B cell (primary cell): Measurements from ENCODE around the gene DLX3. TPM values are rescaled to one million over a fixed set of nuclear protein-coding genes. Genes with fewer than 3 reads are reported as not detected.

ENCODE experiments used
- ATAC-seq: fragments of 200-7000 bp; cut with Tn5 transposase; one replicate; pipeline ENCODE4 v1.10.0; 2021; ENCODE audit warnings: low read depth, mild to moderate bottlenecking, moderate number of reproducible peaks, moderate library complexity
- CTCF ChIA-PET: fragments of 350-600 bp; sonication (Branson Sonifier 250); formaldehyde crosslinking; loops from one replicate; lab custom pipeline; 2021; ENCODE audit warnings: antibody characterized with exemption, inconsistent platforms; lab: Charles Lee
- POLR2A ChIA-PET: fragments of 350-600 bp; sonication (Branson Sonifier 250); formaldehyde crosslinking; loops from one replicate; lab custom pipeline; 2021; ENCODE audit warnings: antibody characterized with exemption; lab: Charles Lee
- DNase-seq: peaks from one replicate; pipeline ENCODE4 v3.0.0; 2013
- H2AFZ ChIP-seq: 2 replicates; pipeline ENCODE4 v1.6.1; 2012; ENCODE audit warnings: mild to moderate bottlenecking, low read depth, low read length; ENCODE audit not compliant: insufficient read depth, poor library complexity, severe bottlenecking
- H3K27ac ChIP-seq, 2 donors: 1 replicate in 1 of 2; 2 replicates in 1 of 2; pipeline ENCODE4 v1.5.1; 2012 to 2013; ENCODE audit warnings: low read length in 2 of 2, mild to moderate bottlenecking in 2 of 2, moderate library complexity in 1 of 2
- H3K27me3 ChIP-seq, 4 experiments: fragments of 200-600 bp in 1 of 4; sonication (generic) in 1 of 4; replicated peaks in 1 of 4; 1 replicate in 2 of 4; 2 replicates in 2 of 4; pipeline versions ENCODE4 v1.6.1 to v1.7.0; 2013 to 2016; ENCODE audit warnings: low read length in 3 of 4, mild to moderate bottlenecking in 2 of 4, mixed read lengths in 1 of 4, moderate library complexity in 1 of 4; ENCODE audit not compliant: insufficient read depth in 4 of 4, control insufficient read depth in 3 of 4; ENCODE audit errors: control extremely low read depth in 1 of 4
- H3K36me3 ChIP-seq, 2 experiments: replicated peaks in 1 of 2; 1 replicate in 1 of 2; 2 replicates in 1 of 2; pipeline versions ENCODE4 v1.6.1 to v1.7.1; 2013; ENCODE audit warnings: low read length in 1 of 2; ENCODE audit not compliant: insufficient read depth in 2 of 2, control insufficient read depth in 1 of 2; ENCODE audit errors: control extremely low read depth in 1 of 2, extremely low read depth in 1 of 2
- H3K4me1 ChIP-seq, 2 donors: fragments of 200-600 bp in 1 of 2; sonication (generic) in 1 of 2; 1 replicate in 1 of 2; 2 replicates in 1 of 2; pipeline versions ENCODE4 v1.5.1 to v1.6.1; 2013 to 2017; ENCODE audit warnings: low read length in 2 of 2; ENCODE audit not compliant: control insufficient read depth in 2 of 2, insufficient read depth in 2 of 2
- H3K4me2 ChIP-seq: replicated peaks from 2 replicates; pipeline ENCODE3; 2012; ENCODE audit warnings: mild to moderate bottlenecking, low read depth, low read length; ENCODE audit not compliant: poor library complexity, severe bottlenecking
- H3K4me3 ChIP-seq, 5 experiments: fragments of 200-600 bp in 1 of 5; sonication (generic) in 1 of 5; 1 replicate in 3 of 5; 2 replicates in 2 of 5; pipeline versions ENCODE4 v1.5.1 to v1.7.0; 2011 to 2016; ENCODE audit warnings: low read length in 4 of 5, mild to moderate bottlenecking in 4 of 5, low read depth in 2 of 5, control low read depth in 1 of 5, moderate library complexity in 1 of 5; ENCODE audit not compliant: insufficient read depth in 1 of 5; ENCODE audit errors: control extremely low read depth in 1 of 5, extremely low read depth in 1 of 5
- H3K79me2 ChIP-seq: fragments of 200-600 bp; sonication (generic); one replicate; pipeline ENCODE4 v1.6.0; 2016; ENCODE audit warnings: low read length; ENCODE audit not compliant: control insufficient read depth, insufficient read depth
- H3K9ac ChIP-seq: fragments of 200-600 bp; sonication (generic); 2 replicates; pipeline ENCODE4 v1.6.1; 2017; ENCODE audit warnings: mild to moderate bottlenecking, low read length, moderate library complexity
- H3K9me3 ChIP-seq, 3 donors: one replicate each; pipeline versions ENCODE4 v1.6.1 to v1.7.1; 2013; ENCODE audit warnings: low read length in 2 of 3; ENCODE audit not compliant: control insufficient read depth in 2 of 3, insufficient read depth in 1 of 3; ENCODE audit errors: control extremely low read depth in 1 of 3
- H4K20me1 ChIP-seq: 2 replicates; pipeline ENCODE4 v1.6.0; 2012; ENCODE audit warnings: mild to moderate bottlenecking, low read length; ENCODE audit not compliant: insufficient read depth, control insufficient read depth, poor library complexity, severe bottlenecking
- H3K27ac Mint-ChIP-seq: one replicate; pipeline ENCODE4 v1.8.0; 2021; ENCODE audit warnings: mixed read lengths
- H3K27me3 Mint-ChIP-seq: one replicate; pipeline ENCODE4 v1.8.0; 2021; ENCODE audit warnings: mixed read lengths
- H3K4me1 Mint-ChIP-seq: one replicate; pipeline ENCODE4 v1.8.0; 2021; ENCODE audit warnings: mixed read lengths
- H3K4me3 Mint-ChIP-seq: one replicate; pipeline ENCODE4 v1.8.0; 2021; ENCODE audit warnings: mixed read lengths
- H3K9me3 Mint-ChIP-seq: one replicate; pipeline ENCODE4 v1.8.0; 2022; ENCODE audit warnings: mixed read lengths; ENCODE audit not compliant: insufficient read depth
- CTCF ChIP-seq: fragments of 200-600 bp; IDR thresholded peaks from one replicate; pipeline ENCODE4 v1.8.0; 2022; ENCODE audit warnings: antibody characterized with exemption, mild to moderate bottlenecking
- EZH2 ChIP-seq: IDR thresholded peaks from 2 replicates; pipeline ENCODE4 v1.6.1; 2012; ENCODE audit warnings: borderline replicate concordance, low read depth, mild to moderate bottlenecking, moderate library complexity, low read length; ENCODE audit not compliant: insufficient read depth, poor library complexity, severe bottlenecking
- WGBS: methylation state at CpG from one replicate; pipeline ENCODE4 v1.1.5; 2013; ENCODE audit warnings: missing lambda C conversion rate; ENCODE audit not compliant: insufficient coverage; 5-methylcytosine and 5-hydroxymethylcytosine counted together
- intact Hi-C: fragments of 100-400 bp; cut with micrococcal nuclease; formaldehyde crosslinking; loops from one replicate; pipeline ENCODE4 v1.10.0; 2022
- polyA plus RNA-seq: library from polyadenylated mRNA; depleted of rRNA; stranded (reverse); fragments of >200 nt; gene quantifications from 2 replicates; pipeline ENCODE4 v1.2.3, GENCODE V29; 2012
- total RNA-seq, 2 donors: library from RNA; stranded (reverse); fragments of 120-200 nt in 1 of 2; gene quantifications; 1 replicate in 1 of 2; 2 replicates in 1 of 2; pipeline versions ENCODE4 v1.2.3 to v1.2.4, GENCODE V29; 2013 to 2022

Gene DLX3
- total and polyA plus RNA-seq, 2 donors (not counting 1 experiment from before 2014, with no cell fraction given) = not detected

GRCh38 chr17:50039058-50039457 is 44.0 kb upstream of the DLX3 start:
- no peaks in the 10 kb centered on the region for H3K36me3 ChIP-seq
- H3K79me2 ChIP-seq = no peaks in the 10 kb centered on the region
- H4K20me1 ChIP-seq = no peaks in the 10 kb centered on the region
- H3K27me3 Mint-ChIP-seq = peaks cover 22% of the 10 kb centered on the region
- TF ChIP-seq CTCF (no peak), EZH2 (no peak)
- H3K4me1 Mint-ChIP-seq = no peaks in the 10 kb centered on the region
- intact Hi-C loops = no loop called here
- peaks cover 0 to 8% (median 2%) of the 10 kb centered on the region in 4 experiments for H3K27me3 ChIP-seq
- no peaks in the 10 kb centered on the region for H3K4me1 ChIP-seq
- no peak overlapping the region for H3K4me2 ChIP-seq
- POLR2A ChIA-PET = no interaction called here
- no peak overlapping the region for H3K9ac ChIP-seq
- no peak overlapping the region for H3K4me3 Mint-ChIP-seq
- no peak overlapping the region for H3K27ac ChIP-seq
- WGBS = 90% methylated on average over 3 of the region's 4 CpGs
- ATAC-seq (no peak), DNase-seq (no peak)
- H3K9me3 Mint-ChIP-seq = no peaks in the 10 kb centered on the region
- no peak overlapping the region for H3K4me3 ChIP-seq
- H3K9me3 ChIP-seq = no peaks in the 10 kb centered on the region
- no peak overlapping the region for H2AFZ ChIP-seq
- H3K27ac Mint-ChIP-seq = no peak overlapping the region
- CTCF ChIA-PET = no interaction called here

- Histone ChIP-seq H3K4me1 (no peaks in the 10 kb centered on the region), H2AFZ (no peak overlapping the region), H3K27me3 (no peaks in the 10 kb centered on the region), H3K9me3 (no peaks in the 10 kb centered on the region), H4K20me1 (no peaks in the 10 kb centered on the region), H3K79me2 (no peaks in the 10 kb centered on the region), H3K27ac (no peak overlapping the region), H3K9ac (no peak overlapping the region), H3K4me2 (no peak overlapping the region), H3K36me3 (no peaks in the 10 kb centered on the region), H3K4me3 (no peak overlapping the region)
- ATAC-seq = no peak
- H3K4me3 Mint-ChIP-seq = no peak overlapping the region
- intact Hi-C loops = no loop called here
- CTCF ChIA-PET = no interaction called here
- no peak for DNase-seq
- H3K9me3 Mint-ChIP-seq = no peaks in the 10 kb centered on the region
- peaks cover 16% of the 10 kb centered on the region for H3K27me3 Mint-ChIP-seq
- WGBS = 87% methylated on average over 14 of the region's 14 CpGs
- H3K27ac Mint-ChIP-seq = no peak overlapping the region
- H3K4me1 Mint-ChIP-seq = no peaks in the 10 kb centered on the region
- POLR2A ChIA-PET = no interaction called here
- TF ChIP-seq CTCF (no peak), EZH2 (no peak)
Measured at GRCh38 chr17:50037321-50038107, 42.5 kb upstream of the DLX3 start.
